Measurements from ENCODE around the gene NEDD4L.

GRCh38 chr18:58143386-58143785, 99.4 kb downstream of the NEDD4L start:
- TF ChIP-seq CTCF (conservative IDR thresholded peaks at IDR 0.05; ENCODE audit: low read length) = no peak
- no peak for TF ChIP-seq EZH2phosphoT487 (IDR thresholded peaks at IDR 0.05; ENCODE audit: borderline replicate concordance, low read depth, low read length)

Data from OCI-LY7 (cell line).